HUES48 (cell line): Measurements from ENCODE around the gene NLK.

Experiments used
- H3K27ac ChIP-seq: one replicate; pipeline ENCODE4 v1.7.0; 2013; ENCODE audit warnings: low read depth, low read length, inconsistent platforms
- H3K27me3 ChIP-seq: 2 replicates; pipeline ENCODE4 v1.6.1; 2013; ENCODE audit warnings: mild to moderate bottlenecking, low read length; ENCODE audit not compliant: control insufficient read depth, insufficient read depth
- H3K36me3 ChIP-seq: 2 replicates; pipeline ENCODE4 v1.6.1; 2013; ENCODE audit warnings: low read length; ENCODE audit not compliant: control insufficient read depth, insufficient read depth
- H3K4me1 ChIP-seq: 2 replicates; pipeline ENCODE4 v1.6.1; 2013; ENCODE audit warnings: mild to moderate bottlenecking, low read length; ENCODE audit not compliant: control insufficient read depth, insufficient read depth
- H3K4me3 ChIP-seq: 2 replicates; pipeline ENCODE4 v1.5.1; 2013; ENCODE audit warnings: mild to moderate bottlenecking, low read depth, low read length
- H3K9ac ChIP-seq: 2 replicates; pipeline ENCODE4 v1.6.1; 2013; ENCODE audit warnings: mild to moderate bottlenecking, low read depth, low read length, moderate library complexity
- H3K9me3 ChIP-seq: 2 replicates; pipeline ENCODE4 v1.6.1; 2013; ENCODE audit warnings: low read length; ENCODE audit not compliant: control insufficient read depth, insufficient read depth

NLK gene

DNA sequence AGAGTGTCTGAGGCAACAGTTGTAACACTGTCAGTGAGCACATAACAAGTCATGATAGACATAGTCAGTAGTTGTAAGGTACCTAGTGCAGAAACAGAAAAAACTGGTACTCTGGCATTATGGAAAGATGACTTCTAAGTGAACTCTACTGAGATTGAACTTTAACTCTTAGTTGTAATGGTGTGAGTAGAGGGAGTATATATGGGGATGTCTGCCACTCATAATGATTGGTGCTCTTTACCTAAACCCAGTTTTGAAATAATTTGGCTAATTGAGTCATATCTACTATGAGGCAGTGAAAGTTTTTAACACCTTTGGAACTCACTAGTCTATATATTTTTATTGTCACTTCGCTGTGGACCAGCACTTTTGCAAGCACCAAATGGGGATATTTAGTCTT, 6.6 kb downstream of the NLK start:
- peaks cover 88% of the 10 kb centered on the region for H3K4me1 ChIP-seq
- no peaks in the 10 kb centered on the region for H3K9me3 ChIP-seq
- no peak overlapping the region for H3K9ac ChIP-seq
- no peaks in the 10 kb centered on the region for H3K27me3 ChIP-seq
- no peak overlapping the region for H3K27ac ChIP-seq
- H3K36me3 ChIP-seq = peaks cover 5% of the 10 kb centered on the region; the same call in 1 of the 2 replicates
- H3K4me3 ChIP-seq = no peak overlapping the region

DNA sequence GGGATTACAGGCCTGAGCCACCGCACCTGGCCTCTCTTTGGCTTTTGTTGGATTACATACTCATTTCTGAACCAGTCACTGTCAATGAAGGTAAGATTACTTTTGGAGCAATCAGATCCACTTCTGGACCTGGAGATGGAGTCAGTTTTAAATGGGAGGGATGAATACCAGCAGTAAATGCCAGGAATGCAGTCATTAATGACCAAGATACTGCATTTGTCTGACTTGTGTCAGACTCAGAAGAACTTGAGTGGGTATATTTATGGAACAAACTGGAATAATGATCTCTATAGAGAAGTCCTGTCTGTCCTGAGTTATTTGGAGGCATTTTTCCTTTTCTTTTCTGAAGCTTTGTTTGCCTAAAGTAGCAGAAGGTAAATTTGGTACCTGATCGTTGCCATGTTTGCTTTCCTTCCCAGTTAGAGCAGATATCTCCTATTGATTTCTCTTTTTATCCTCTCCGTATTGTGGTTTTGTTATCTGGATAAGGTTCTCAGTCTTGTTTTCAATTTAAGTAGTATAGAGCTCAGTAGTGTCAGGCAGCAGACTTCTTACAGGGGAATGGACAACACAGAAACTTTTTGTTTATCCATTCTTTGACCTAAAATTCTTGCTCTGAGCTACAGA, 10.7 kb downstream of the NLK start:
- no peak overlapping the region for H3K4me3 ChIP-seq
- no peaks in the 10 kb centered on the region for H3K36me3 ChIP-seq
- no peak overlapping the region for H3K9ac ChIP-seq
- no peaks in the 10 kb centered on the region for H3K27me3 ChIP-seq
- H3K4me1 ChIP-seq = peaks cover 75% of the 10 kb centered on the region
- H3K9me3 ChIP-seq = no peaks in the 10 kb centered on the region
- H3K27ac ChIP-seq = peak overlapping the region; percentile 33

DNA sequence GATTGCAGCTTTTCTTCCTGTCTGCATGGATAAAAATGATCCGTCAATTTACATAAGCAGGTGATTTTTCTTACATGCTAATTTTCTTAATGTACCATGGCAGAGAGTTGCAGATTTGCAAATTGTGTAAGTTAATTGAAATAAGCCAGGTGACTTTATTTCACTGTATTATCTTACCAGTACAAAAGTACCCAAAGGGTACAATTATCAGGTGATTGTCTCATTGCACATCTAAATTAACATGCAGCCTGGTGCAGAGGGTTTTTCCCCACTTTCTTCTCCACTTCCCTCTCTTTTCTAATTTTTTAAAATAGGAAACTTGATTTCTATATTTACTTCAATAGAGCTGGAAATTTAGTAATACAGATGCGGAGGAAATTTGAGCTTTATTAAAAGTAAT, 11.2 kb downstream of the NLK start:
- H3K36me3 ChIP-seq = no peaks in the 10 kb centered on the region
- H3K27me3 ChIP-seq = no peaks in the 10 kb centered on the region
- no peaks in the 10 kb centered on the region for H3K9me3 ChIP-seq
- peaks cover 72% of the 10 kb centered on the region for H3K4me1 ChIP-seq
- no peak overlapping the region for H3K4me3 ChIP-seq
- no peak overlapping the region for H3K9ac ChIP-seq
- no peak overlapping the region for H3K27ac ChIP-seq

DNA sequence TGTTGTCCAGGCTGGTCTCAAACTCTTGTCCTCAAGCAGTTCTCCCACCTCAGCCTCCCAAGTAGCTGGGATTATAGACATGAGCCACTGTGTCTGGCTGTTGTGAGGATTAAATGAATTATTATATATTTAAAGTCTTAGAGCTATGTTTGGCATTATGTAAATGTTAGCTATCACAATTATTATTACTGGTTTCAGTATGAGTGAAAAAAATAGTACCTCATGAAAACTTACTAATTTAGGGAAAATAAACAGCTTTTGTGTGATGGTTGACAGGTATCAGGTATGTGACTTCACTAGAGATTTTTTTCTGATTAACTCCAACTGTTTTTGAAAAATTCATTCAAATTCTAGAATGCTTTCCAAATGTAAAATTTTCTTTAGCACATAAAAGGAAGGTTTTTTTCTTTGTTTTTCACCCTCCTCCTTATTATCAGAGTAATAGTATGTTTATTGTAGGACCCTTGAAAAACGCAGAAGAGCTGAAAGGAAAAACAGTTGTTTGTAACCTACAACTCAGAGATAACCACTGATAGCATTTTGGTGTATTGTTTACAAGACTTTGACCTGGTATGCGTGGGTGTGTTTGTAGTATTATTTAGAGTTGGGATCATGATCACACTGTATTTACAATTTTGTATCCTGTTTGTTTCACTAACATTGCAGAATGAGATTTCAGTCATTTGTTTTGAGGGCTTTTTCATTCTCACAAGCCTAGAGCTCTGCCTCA, 13.2 kb downstream of the NLK start:
- peaks cover 56% of the 10 kb centered on the region for H3K4me1 ChIP-seq
- H3K27ac ChIP-seq = peak overlapping the region; percentile 31

DNA sequence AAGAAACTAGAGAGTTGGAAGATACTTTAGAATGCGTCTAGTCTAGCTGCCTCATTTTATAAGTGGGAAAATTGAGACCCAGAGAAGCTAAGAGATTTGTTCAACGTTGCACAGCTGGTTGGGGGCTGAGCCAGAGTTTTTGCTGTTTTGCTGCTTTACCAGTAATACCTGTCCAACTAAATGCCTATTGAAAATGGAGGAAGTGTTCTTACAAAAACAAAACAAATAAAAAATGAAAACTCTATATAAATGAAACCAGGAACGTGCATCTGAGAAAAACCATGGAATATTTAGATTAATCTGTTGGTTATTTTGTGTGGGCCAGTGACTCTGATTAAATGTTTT, 13.8 kb downstream of the NLK start:
- H3K36me3 ChIP-seq = no peaks in the 10 kb centered on the region
- peaks cover 55% of the 10 kb centered on the region for H3K4me1 ChIP-seq
- H3K9me3 ChIP-seq = no peaks in the 10 kb centered on the region
- peak overlapping the region; percentile 31 for H3K27ac ChIP-seq
- H3K9ac ChIP-seq = no peak overlapping the region
- H3K27me3 ChIP-seq = no peaks in the 10 kb centered on the region
- H3K4me3 ChIP-seq = no peak overlapping the region

More for the DNA sequence above, 13.2 kb downstream of the NLK start:
- H3K36me3 ChIP-seq = no peaks in the 10 kb centered on the region
- H3K27me3 ChIP-seq = no peaks in the 10 kb centered on the region
- no peaks in the 10 kb centered on the region for H3K9me3 ChIP-seq
- H3K9ac ChIP-seq = no peak overlapping the region
- no peak overlapping the region for H3K4me3 ChIP-seq

DNA sequence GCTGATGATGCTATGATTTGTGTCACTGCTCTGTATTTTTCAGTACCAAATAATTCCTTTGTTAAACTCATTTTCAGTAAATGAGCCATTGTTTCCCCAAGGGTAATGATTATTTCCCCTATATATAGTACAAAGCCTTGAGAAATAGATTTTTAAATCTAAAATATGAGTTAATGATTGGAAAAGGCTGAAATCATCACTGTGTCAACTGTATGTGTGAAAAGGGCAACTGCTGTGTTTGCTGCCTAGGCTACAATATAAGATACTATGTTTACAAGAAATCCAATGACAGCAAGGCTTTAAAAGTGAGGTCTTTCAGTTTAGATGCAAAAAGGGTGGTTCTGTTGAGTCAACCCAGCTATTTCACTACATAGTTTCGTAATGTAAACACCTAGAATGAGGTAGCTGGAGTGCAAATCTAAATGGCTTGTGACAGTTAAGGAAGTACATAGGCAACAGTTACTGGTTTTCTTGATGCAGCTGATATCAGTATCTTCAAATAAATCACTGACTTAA, 15.3 kb downstream of the NLK start:
- no peaks in the 10 kb centered on the region for H3K36me3 ChIP-seq
- H3K27ac ChIP-seq = no peak overlapping the region
- no peaks in the 10 kb centered on the region for H3K27me3 ChIP-seq
- H3K9ac ChIP-seq = no peak overlapping the region
- peaks cover 42% of the 10 kb centered on the region for H3K4me1 ChIP-seq
- no peaks in the 10 kb centered on the region for H3K9me3 ChIP-seq
- no peak overlapping the region for H3K4me3 ChIP-seq

DNA sequence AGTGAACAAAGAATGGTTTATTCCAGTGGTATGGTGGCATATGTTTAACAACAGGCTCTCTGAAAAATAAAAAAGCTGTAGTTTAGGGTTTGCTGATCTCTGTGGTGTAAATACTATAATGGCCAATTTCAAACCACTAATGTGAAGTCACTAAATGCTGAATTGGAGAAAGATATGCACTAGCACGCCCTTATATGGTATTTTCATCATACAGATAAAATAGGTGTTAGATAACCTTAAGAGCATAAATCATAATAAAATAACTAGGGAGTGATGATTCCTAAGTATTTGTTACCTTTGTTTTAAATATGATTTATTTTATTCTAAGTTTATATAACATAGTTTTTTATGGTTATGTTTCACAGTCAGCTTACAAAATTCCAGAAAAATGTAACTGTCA, 17.2 kb downstream of the NLK start:
- Histone ChIP-seq H3K4me1 (peaks cover 31% of the 10 kb centered on the region), H3K36me3 (no peaks in the 10 kb centered on the region), H3K9ac (no peak overlapping the region), H3K9me3 (no peaks in the 10 kb centered on the region), H3K27me3 (no peaks in the 10 kb centered on the region), H3K4me3 (no peak overlapping the region), H3K27ac (no peak overlapping the region)

DNA sequence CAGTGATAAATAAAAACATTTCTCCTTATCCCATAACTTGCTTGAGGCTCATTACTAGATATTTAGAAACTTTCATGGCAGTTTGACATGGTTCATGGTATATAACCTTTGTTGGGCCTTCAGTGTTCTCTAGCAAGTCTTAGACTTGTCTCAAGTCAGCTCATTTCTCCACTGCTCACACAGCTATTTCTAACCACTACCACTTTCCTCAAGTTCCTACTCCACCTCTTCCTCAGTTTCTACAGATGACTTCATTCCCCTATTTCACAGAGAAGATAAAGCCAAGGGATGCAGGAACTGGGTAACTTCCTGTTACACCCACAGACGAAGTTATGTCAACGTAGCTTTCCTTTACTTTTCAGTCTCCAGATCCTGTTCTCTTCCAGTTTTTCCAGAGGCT, 23.2 kb downstream of the NLK start:
- Histone ChIP-seq H3K4me1 (peaks cover 16% of the 10 kb centered on the region; the same call in 1 of the 2 replicates), H3K9me3 (no peaks in the 10 kb centered on the region), H3K4me3 (no peak overlapping the region), H3K27ac (no peak overlapping the region), H3K36me3 (no peaks in the 10 kb centered on the region), H3K9ac (no peak overlapping the region), H3K27me3 (no peaks in the 10 kb centered on the region)

DNA sequence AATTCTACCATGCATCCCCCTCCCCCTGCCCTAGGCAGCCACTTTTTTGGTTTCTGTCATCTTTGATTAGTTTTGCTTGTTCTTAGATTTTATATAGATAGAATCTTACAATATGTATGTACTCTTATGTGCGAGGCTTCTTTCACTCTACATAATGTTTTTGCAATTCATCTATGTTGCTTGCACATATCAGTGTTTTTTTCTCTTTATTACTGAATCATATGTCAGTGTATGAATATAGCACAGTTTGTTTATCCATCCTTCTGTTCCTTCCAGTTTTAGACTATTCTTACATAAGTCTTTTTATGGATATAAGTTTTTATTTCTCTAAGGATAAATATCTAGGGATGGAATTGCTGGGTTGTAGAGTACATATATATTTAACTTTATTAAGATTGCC, 26.6 kb downstream of the NLK start:
- H3K27me3 ChIP-seq = no peaks in the 10 kb centered on the region
- peaks cover 27% of the 10 kb centered on the region for H3K4me1 ChIP-seq
- H3K9me3 ChIP-seq = no peaks in the 10 kb centered on the region
- no peak overlapping the region for H3K27ac ChIP-seq
- H3K36me3 ChIP-seq = no peaks in the 10 kb centered on the region
- H3K9ac ChIP-seq = no peak overlapping the region
- no peak overlapping the region for H3K4me3 ChIP-seq

DNA sequence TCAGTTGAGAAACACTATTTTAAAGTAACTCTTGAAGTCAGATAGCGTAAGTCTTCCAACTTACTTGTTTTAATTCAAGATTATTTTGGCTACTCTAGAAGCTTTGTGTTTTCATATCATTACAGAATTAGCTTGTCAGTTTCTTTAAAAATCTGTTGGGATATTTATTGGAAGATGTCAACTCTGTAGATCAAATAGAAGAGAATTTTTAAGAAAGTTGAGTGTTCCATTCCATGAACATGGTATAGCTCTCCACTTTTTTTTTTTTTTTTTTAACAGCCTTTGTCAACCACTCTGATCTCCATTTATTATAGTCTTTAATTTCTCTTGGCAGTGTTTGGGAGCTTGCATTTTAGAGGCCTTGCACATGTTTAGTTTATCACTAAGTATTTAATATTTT, 28.7 kb downstream of the NLK start:
- no peaks in the 10 kb centered on the region for H3K27me3 ChIP-seq
- peaks cover 30% of the 10 kb centered on the region for H3K4me1 ChIP-seq
- H3K27ac ChIP-seq = no peak overlapping the region
- H3K36me3 ChIP-seq = no peaks in the 10 kb centered on the region
- H3K9me3 ChIP-seq = no peaks in the 10 kb centered on the region
- H3K9ac ChIP-seq = no peak overlapping the region
- no peak overlapping the region for H3K4me3 ChIP-seq

DNA sequence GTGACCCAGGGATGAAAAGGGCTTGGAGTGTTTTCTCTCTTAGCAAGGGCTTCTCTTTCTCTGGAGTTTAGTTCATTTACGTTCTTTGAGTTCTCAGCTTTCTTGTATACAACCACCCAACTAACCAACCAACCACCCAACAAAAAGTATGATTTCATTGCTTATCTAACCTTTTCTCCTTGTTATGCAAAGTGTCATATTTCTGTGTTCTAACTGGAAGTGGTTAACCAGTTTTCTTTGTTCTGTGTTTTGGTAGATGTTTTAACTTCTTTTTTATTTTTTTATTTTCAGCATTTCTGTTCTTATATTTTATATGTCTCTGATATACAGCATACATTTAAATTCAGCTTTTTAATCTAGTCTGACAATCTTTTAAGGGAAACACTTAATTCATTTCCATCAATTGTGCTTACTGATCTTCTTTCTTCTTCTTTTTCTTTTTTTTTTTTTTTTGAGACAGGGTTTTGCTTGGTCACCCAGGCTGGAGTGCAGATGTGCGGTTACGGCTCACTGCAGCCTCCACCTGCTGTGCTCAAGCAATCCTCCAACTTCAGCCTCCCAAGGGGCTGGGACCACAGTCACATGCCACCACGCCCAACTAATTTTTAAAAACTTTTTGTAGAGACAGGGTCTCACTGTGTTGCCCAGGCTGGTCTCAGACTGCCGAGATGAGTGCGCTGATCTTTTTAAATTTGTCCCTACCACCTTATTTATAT, 29.6 kb downstream of the NLK start:
- H3K27me3 ChIP-seq = no peaks in the 10 kb centered on the region
- H3K27ac ChIP-seq = no peak overlapping the region
- no peak overlapping the region for H3K9ac ChIP-seq
- no peak overlapping the region for H3K4me3 ChIP-seq
- peaks cover 29% of the 10 kb centered on the region for H3K4me1 ChIP-seq
- H3K36me3 ChIP-seq = no peaks in the 10 kb centered on the region
- H3K9me3 ChIP-seq = no peaks in the 10 kb centered on the region
